BE2C (cell line): Measurements from ENCODE around the gene ABHD6.
A peak's percentile ranks its signal among the peaks of the same experiment; 100 is the strongest.

ENCODE experiments used
- DNase-seq: peaks from one replicate; pipeline ENCODE4 v3.0.0-alpha.2; 2020
- H3K27me3 ChIP-seq: fragments of 250-450 bp; sonication (Bioruptor Pico); 2 replicates; pipeline ENCODE4 v1.5.1; 2020; ENCODE audit warnings: mild to moderate bottlenecking
- H3K36me3 ChIP-seq: fragments of 250-450 bp; sonication (Bioruptor Pico); 2 replicates; pipeline ENCODE4 v1.5.1; 2020; ENCODE audit warnings: mild to moderate bottlenecking
- H3K4me1 ChIP-seq: fragments of 250-450 bp; sonication (Bioruptor Pico); 2 replicates; pipeline ENCODE4 v1.5.1; 2020
- H3K4me3 ChIP-seq: 2 replicates; pipeline ENCODE4 v1.5.1; 2011; ENCODE audit warnings: low read depth, low read length
- H3K9me3 ChIP-seq: fragments of 250-450 bp; sonication (Bioruptor Pico); 2 replicates; pipeline ENCODE4 v1.5.1; 2020
- CTCF ChIP-seq: IDR thresholded peaks from 2 replicates; pipeline ENCODE4 v1.5.1; 2012; ENCODE audit warnings: mild to moderate bottlenecking, low read depth, low read length

ABHD6 gene

GRCh38 chr3:58329922-58330413 is 92.4 kb downstream of the ABHD6 start:
- DNase-seq: no peak
- Histone ChIP-seq H3K9me3 (no peaks in the 10 kb centered on the region), H3K4me3 (no peak overlapping the region), H3K36me3 (no peaks in the 10 kb centered on the region), H3K27me3 (no peaks in the 10 kb centered on the region), H3K4me1 (no peaks in the 10 kb centered on the region)
- no peak for TF ChIP-seq CTCF

GRCh38 chr3:58331593-58332152 is 94.1 kb downstream of the ABHD6 start:
- Histone ChIP-seq H3K27me3 (no peaks in the 10 kb centered on the region), H3K9me3 (no peaks in the 10 kb centered on the region), H3K36me3 (no peaks in the 10 kb centered on the region), H3K4me1 (no peaks in the 10 kb centered on the region), H3K4me3 (no peak overlapping the region)
- TF ChIP-seq CTCF: no peak
- DNase-seq: no peak

- H3K36me3 ChIP-seq: no peaks in the 10 kb centered on the region
- H3K4me3 ChIP-seq: peak within 1 kb of the TSS; percentile 68
- DNase-seq: peak; percentile 72
- H3K9me3 ChIP-seq: no peaks in the 10 kb centered on the region
- TF ChIP-seq CTCF: no peak
- H3K27me3 ChIP-seq: no peaks in the 10 kb centered on the region
- no peaks in the 10 kb centered on the region for H3K4me1 ChIP-seq
Measured at GRCh38 chr3:58332575-58333188, 95.1 kb downstream of the ABHD6 start, which contains the start of gene PXK. PXK (plus strand) TSS chr3:58332892; CDS start chr3:58332989, 97 bp downstream.

- no peak for TF ChIP-seq CTCF
- Histone ChIP-seq H3K27me3 (no peaks in the 10 kb centered on the region), H3K4me1 (no peaks in the 10 kb centered on the region), H3K36me3 (no peaks in the 10 kb centered on the region), H3K4me3 (peak overlapping the region; percentile 68), H3K9me3 (no peaks in the 10 kb centered on the region)
- DNase-seq: peak; percentile 19
Measured at GRCh38 chr3:58333206-58334012, 95.8 kb downstream of the ABHD6 start.

- no peaks in the 10 kb centered on the region for H3K9me3 ChIP-seq
- no peaks in the 10 kb centered on the region for H3K36me3 ChIP-seq
- H3K27me3 ChIP-seq: no peaks in the 10 kb centered on the region
- no peak for TF ChIP-seq CTCF
- no peak for DNase-seq
- H3K4me1 ChIP-seq: no peaks in the 10 kb centered on the region
- peak overlapping the region; percentile 68 for H3K4me3 ChIP-seq
Measured at GRCh38 chr3:58334013-58334321, 96.4 kb downstream of the ABHD6 start.

- Histone ChIP-seq H3K4me1 (no peaks in the 10 kb centered on the region), H3K4me3 (no peak overlapping the region)
- no peak for TF ChIP-seq CTCF
Measured at GRCh38 chr3:58334506-58334884, 96.9 kb downstream of the ABHD6 start.

More at GRCh38 chr3:58334506-58334884, 96.9 kb downstream of the ABHD6 start:
- no peaks in the 10 kb centered on the region for H3K27me3 ChIP-seq
- no peaks in the 10 kb centered on the region for H3K9me3 ChIP-seq
- no peak for DNase-seq
- H3K36me3 ChIP-seq: no peaks in the 10 kb centered on the region
